HG02852 (cell line): ENCODE results near the gene RNF41.

Source experiments
- ATAC-seq: cut with Tn5 transposase; IDR thresholded peaks from one replicate; pipeline ENCODE4 v1.9.1; 2021; ENCODE audit warnings: mild to moderate bottlenecking, moderate library complexity; ENCODE audit not compliant: unreplicated experiment

The RNF41 gene

GRCh38 chr12:56154246-56154771 lies 67.4 kb downstream of the RNF41 start:
- ATAC-seq: no peak

GRCh38 chr12:56153678-56154065 lies 68.0 kb downstream of the RNF41 start:
- ATAC-seq: no peak

- no peak for ATAC-seq
Measured at GRCh38 chr12:56152756-56153677, 68.7 kb downstream of the RNF41 start.
